Brain microvascular endothelial cell (primary cell): ENCODE measurements around the gene KIF7.

Experiments used
- DNase-seq: peaks from one replicate; pipeline ENCODE4 v3.0.0-alpha.2; 2020
- H3K27ac ChIP-seq: fragments of 250-450 bp; sonication (Bioruptor Pico); 2 replicates; pipeline ENCODE4 v1.5.1; 2020; ENCODE audit warnings: mild to moderate bottlenecking, moderate library complexity
- H3K27me3 ChIP-seq: fragments of 250-450 bp; sonication (Bioruptor Pico); replicated peaks from 2 replicates; pipeline ENCODE4 v1.5.1; 2020; ENCODE audit warnings: mild to moderate bottlenecking
- H3K36me3 ChIP-seq: fragments of 250-450 bp; sonication (Bioruptor Pico); replicated peaks from 2 replicates; pipeline ENCODE4 v1.5.1; 2020; ENCODE audit warnings: mild to moderate bottlenecking
- H3K4me3 ChIP-seq: 2 replicates; pipeline ENCODE4 v1.5.1; 2011; ENCODE audit warnings: low read depth, mild to moderate bottlenecking, control low read depth, low read length, moderate library complexity
- in situ Hi-C: cut with HindIII; loops from 2 replicates; pipeline ENCODE4 v1.10.0; 2017; ENCODE audit warnings: low sequenced_read_pairs, low pct_ligation_motif_present
- TF ChIP-seq, protein P1 (sequence below): IDR thresholded peaks from 2 replicates; pipeline ENCODE4 v1.5.1; 2011; ENCODE audit warnings: low read depth, mild to moderate bottlenecking, moderate library complexity, low read length, control low read depth, inconsistent platforms; ENCODE audit errors: missing control alignments

The KIF7 gene

GRCh38 chr15:89649013-89649625 is 6.1 kb downstream of the KIF7 start:
- Histone ChIP-seq H3K4me3 (no peak overlapping the region), H3K36me3 (peaks cover 11% of the 10 kb centered on the region), H3K27me3 (no peaks in the 10 kb centered on the region), H3K27ac (no peak overlapping the region)
- TF ChIP-seq, protein P1, sequence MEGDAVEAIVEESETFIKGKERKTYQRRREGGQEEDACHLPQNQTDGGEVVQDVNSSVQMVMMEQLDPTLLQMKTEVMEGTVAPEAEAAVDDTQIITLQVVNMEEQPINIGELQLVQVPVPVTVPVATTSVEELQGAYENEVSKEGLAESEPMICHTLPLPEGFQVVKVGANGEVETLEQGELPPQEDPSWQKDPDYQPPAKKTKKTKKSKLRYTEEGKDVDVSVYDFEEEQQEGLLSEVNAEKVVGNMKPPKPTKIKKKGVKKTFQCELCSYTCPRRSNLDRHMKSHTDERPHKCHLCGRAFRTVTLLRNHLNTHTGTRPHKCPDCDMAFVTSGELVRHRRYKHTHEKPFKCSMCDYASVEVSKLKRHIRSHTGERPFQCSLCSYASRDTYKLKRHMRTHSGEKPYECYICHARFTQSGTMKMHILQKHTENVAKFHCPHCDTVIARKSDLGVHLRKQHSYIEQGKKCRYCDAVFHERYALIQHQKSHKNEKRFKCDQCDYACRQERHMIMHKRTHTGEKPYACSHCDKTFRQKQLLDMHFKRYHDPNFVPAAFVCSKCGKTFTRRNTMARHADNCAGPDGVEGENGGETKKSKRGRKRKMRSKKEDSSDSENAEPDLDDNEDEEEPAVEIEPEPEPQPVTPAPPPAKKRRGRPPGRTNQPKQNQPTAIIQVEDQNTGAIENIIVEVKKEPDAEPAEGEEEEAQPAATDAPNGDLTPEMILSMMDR, result no peak
- no peak for DNase-seq
- in situ Hi-C loops, result no loop called here

- TF ChIP-seq, protein P1, result no peak
- H3K4me3 ChIP-seq, result no peak overlapping the region
- peaks cover 11% of the 10 kb centered on the region for H3K36me3 ChIP-seq
- DNase-seq, result no peak
- in situ Hi-C loops, result no loop called here
- no peak overlapping the region for H3K27ac ChIP-seq
- no peaks in the 10 kb centered on the region for H3K27me3 ChIP-seq
These were observed 6.9 kb downstream of the KIF7 start for GRCh38 chr15:89648106-89649012.

DNA sequence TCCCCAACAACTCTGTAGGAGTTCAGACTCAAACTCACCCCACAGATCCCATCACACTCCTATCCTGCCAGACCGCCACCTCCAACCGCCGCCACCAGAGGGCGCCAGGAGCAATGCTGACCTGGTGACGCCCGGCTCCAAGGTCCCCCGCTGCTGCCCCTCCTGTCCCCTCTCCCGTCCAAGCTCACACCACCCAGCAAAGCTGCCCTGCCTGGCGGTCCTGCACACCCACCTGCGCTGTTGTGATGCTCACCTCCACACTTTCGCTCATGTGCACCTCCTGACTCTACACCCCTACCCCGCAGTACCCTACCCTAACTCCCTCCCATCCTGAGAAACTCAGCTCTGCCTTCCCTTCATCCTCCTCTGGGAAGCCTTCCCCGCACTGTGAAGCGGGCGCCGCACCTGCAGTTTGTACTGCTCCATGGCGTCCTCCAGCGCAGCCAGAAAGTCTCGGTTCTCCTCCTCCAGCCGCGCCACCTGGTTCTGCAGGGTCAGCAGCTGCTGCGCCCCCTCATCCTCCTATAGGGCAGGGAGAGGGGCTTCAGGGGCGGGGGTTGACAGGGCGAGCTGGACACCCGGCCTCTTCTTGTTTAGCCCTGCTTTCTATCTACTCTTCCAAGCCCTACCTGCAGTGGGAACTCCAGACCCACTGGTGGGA is 7.9 kb downstream of the KIF7 start:
- TF ChIP-seq, protein P1, result peak; percentile 96
- peak; percentile 56 for DNase-seq
- in situ Hi-C loops, result no loop called here
- no peak overlapping the region for H3K4me3 ChIP-seq
- no peak overlapping the region for H3K27ac ChIP-seq
- peaks cover 8% of the 10 kb centered on the region for H3K36me3 ChIP-seq
- no peaks in the 10 kb centered on the region for H3K27me3 ChIP-seq

DNA sequence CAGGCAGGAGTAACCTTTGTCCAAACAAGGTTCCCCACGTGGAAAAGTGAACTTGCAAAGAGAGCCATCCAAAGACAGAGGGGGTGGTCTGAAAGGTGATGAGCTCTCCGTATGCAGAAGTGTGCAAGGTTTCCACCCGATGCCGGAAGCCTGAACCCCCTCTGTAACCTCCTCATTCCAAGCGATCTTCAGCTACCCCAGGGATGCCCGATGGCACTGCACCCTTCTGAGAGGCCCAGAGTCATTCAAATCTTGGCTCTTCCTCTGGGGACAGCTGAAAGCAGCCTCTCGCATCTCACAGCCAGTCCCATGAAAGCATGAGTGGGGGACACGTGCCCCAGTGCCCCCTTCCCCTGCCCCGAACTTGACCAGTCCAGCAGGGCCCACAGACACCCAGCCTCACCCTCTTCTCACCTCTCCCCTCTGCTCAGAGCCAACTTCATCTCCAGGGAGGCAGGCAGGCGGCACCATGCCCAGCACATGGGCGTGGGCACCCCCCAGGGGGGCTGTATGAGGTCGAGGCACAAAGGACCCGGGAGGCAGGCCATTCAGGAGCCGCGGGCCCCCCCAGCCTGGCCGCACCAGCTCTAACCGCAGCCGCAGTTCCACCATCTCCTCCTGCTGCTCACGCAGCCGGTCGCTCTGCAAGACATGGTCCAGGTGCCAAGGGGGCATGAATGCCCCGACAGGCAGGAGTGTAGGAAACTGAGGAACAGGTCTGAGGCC is 8.7 kb downstream of the KIF7 start:
- Histone ChIP-seq H3K4me3 (no peak overlapping the region), H3K27ac (no peak overlapping the region), H3K36me3 (peaks cover 13% of the 10 kb centered on the region), H3K27me3 (no peaks in the 10 kb centered on the region)
- in situ Hi-C loops, result no loop called here
- DNase-seq, result no peak
- TF ChIP-seq, protein P1, result no peak

DNA sequence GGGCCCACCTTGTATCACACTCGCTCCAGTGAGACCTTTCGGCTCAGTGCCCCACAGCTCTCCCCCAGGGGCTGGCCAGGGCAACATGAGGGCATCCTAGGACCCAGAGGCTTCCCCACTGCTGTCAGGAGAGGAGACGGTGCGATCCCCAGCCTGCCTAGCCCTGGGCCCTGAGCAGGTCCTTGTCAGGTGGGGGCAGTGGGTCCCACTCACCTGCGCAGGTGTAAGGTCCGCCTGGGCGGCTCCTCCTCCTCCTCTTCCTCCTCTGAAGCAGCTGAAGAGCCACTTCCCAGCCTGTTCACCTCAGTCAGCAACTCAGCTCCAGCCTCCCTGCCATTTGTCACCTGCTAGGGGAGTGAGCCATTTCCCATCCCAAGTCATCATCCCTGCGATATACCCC is 9.6 kb downstream of the KIF7 start:
- Histone ChIP-seq H3K27ac (no peak overlapping the region), H3K36me3 (peaks cover 20% of the 10 kb centered on the region), H3K4me3 (no peak overlapping the region), H3K27me3 (no peaks in the 10 kb centered on the region)
- TF ChIP-seq, protein P1, result no peak
- in situ Hi-C loops, result no loop called here
- DNase-seq, result no peak
